SK-N-MC (cell line): ENCODE measurements around the gene KIF3C.

Experiments
- EZH2 ChIP-seq: fragments of 200-600 bp; sonication (generic); IDR thresholded peaks from one replicate; pipeline ENCODE4 v1.6.1; 2017; ENCODE audit warnings: antibody characterized with exemption
- POLR2AphosphoS5 ChIP-seq: IDR thresholded peaks from 2 replicates; pipeline ENCODE4 v1.6.1; 2012; ENCODE audit warnings: mild to moderate bottlenecking, low read depth, low read length, borderline replicate concordance

- TF ChIP-seq EZH2 (no peak), POLR2AphosphoS5 (no peak)
These were observed 96.4 kb downstream of the KIF3C start for GRCh38 chr2:25885933-25886332.
